Neural cell (in vitro differentiated cells): Measurements from ENCODE around the gene SLAMF1. TPM values are rescaled to one million over a fixed set of nuclear protein-coding genes. Genes with fewer than 3 reads are reported as not detected.

Experiments used
- H2AFZ ChIP-seq: fragments of 200-600, 300-800 bp; sonication (generic), shearing (Covaris generic); 2 replicates; pipeline ENCODE4 v1.6.0; 2014; ENCODE audit warnings: low read depth, mild to moderate bottlenecking, antibody characterized with exemption, low read length, moderate library complexity
- H3F3A ChIP-seq: fragments of 200-600 bp; shearing (Covaris generic); 2 replicates; pipeline ENCODE4 v1.6.1; 2016; ENCODE audit warnings: mild to moderate bottlenecking, moderate library complexity, mixed read lengths, antibody characterized with exemption, low read length; ENCODE audit not compliant: insufficient read depth, poor library complexity, severe bottlenecking
- H3K27ac ChIP-seq: fragments of 200-600, 300-800 bp; sonication (generic), shearing (Covaris generic); 2 replicates; pipeline ENCODE4 v1.5.1; 2014; ENCODE audit warnings: mild to moderate bottlenecking, low read length, moderate library complexity
- H3K27me3 ChIP-seq: fragments of 300-800, 200-600 bp; sonication (generic), shearing (Covaris generic); 2 replicates; pipeline ENCODE4 v1.6.0; 2014; ENCODE audit warnings: mild to moderate bottlenecking, low read depth, low read length, moderate library complexity; ENCODE audit not compliant: insufficient read depth
- H3K36me3 ChIP-seq: fragments of 300-800, 200-600 bp; sonication (generic), shearing (Covaris generic); 2 replicates; pipeline ENCODE4 v1.5.1; 2014; ENCODE audit warnings: mild to moderate bottlenecking, antibody characterized with exemption, low read length, moderate library complexity; ENCODE audit not compliant: insufficient read depth
- H3K4me2 ChIP-seq: fragments of 300-800, 200-600 bp; sonication (generic), shearing (Covaris generic); 2 replicates; pipeline ENCODE4 v1.6.0; 2014; ENCODE audit warnings: mild to moderate bottlenecking, low read length
- H3K4me3 ChIP-seq: fragments of 300-800, 200-600 bp; sonication (generic), shearing (Covaris generic); 2 replicates; pipeline ENCODE4 v1.5.1; 2014; ENCODE audit warnings: mild to moderate bottlenecking, low read length, moderate library complexity
- H3K79me2 ChIP-seq: fragments of 200-600 bp; shearing (Covaris generic); replicated peaks from 2 replicates; pipeline ENCODE4 v1.6.0; 2014; ENCODE audit warnings: mild to moderate bottlenecking, low read length, moderate library complexity; ENCODE audit not compliant: insufficient read depth
- H3K9ac ChIP-seq: fragments of 300-800, 200-600 bp; sonication (generic), shearing (Covaris generic); 2 replicates; pipeline ENCODE4 v1.6.1; 2016; ENCODE audit warnings: mild to moderate bottlenecking, low read length, mixed read lengths
- H3K9me2 ChIP-seq: fragments of 200-600 bp; shearing (Covaris generic); 2 replicates; pipeline ENCODE4 v1.6.1; 2016; ENCODE audit warnings: mild to moderate bottlenecking, low read length, mixed read lengths; ENCODE audit not compliant: insufficient read depth
- H3K9me3 ChIP-seq: fragments of 200-600, 300-800 bp; sonication (generic), shearing (Covaris generic); 2 replicates; pipeline ENCODE4 v1.6.1; 2016; ENCODE audit warnings: mild to moderate bottlenecking, mixed run types, low read length, moderate library complexity, mixed read lengths
- H4K20me1 ChIP-seq: fragments of 200-600 bp; shearing (Covaris generic); 2 replicates; pipeline ENCODE4 v1.6.1; 2016; ENCODE audit warnings: mild to moderate bottlenecking, mixed run types; ENCODE audit not compliant: insufficient read depth
- EP300 ChIP-seq: fragments of 450-650 bp; conservative IDR thresholded peaks from 2 replicates; pipeline ENCODE4 v1.6.1; 2014; ENCODE audit warnings: antibody characterized with exemption, mild to moderate bottlenecking, moderate library complexity; ENCODE audit not compliant: poor library complexity, severe bottlenecking
- EZH2 ChIP-seq: fragments of 200-600, 300-800 bp; shearing (Covaris generic), sonication (generic); IDR thresholded peaks from 2 replicates; pipeline ENCODE4 v1.6.1; 2014; ENCODE audit warnings: antibody characterized with exemption, low read length, borderline replicate concordance, mild to moderate bottlenecking; ENCODE audit not compliant: insufficient read depth, poor library complexity, severe bottlenecking
- MXI1 ChIP-seq: fragments of 450-650 bp; conservative IDR thresholded peaks from 2 replicates; pipeline ENCODE4 v1.6.1; 2014; ENCODE audit warnings: antibody characterized with exemption, mild to moderate bottlenecking; ENCODE audit not compliant: poor library complexity, severe bottlenecking
- POLR2AphosphoS5 ChIP-seq: IDR thresholded peaks from 2 replicates; pipeline ENCODE4 v1.6.1; 2012
- RAD21 ChIP-seq: fragments of 450-650 bp; conservative IDR thresholded peaks from 2 replicates; pipeline ENCODE4 v1.6.1; 2014; ENCODE audit warnings: antibody characterized with exemption, mild to moderate bottlenecking, moderate library complexity
- SMC3 ChIP-seq: fragments of 450-650 bp; conservative IDR thresholded peaks from 2 replicates; pipeline ENCODE4 v1.6.1; 2014; ENCODE audit warnings: antibody characterized with exemption, mild to moderate bottlenecking, moderate library complexity; ENCODE audit not compliant: poor library complexity
- TAF1 ChIP-seq: IDR thresholded peaks from 2 replicates; pipeline ENCODE4 v1.6.1; 2012; ENCODE audit warnings: low read depth
- polyA plus RNA-seq: library from polyadenylated mRNA; depleted of rRNA; stranded (reverse); fragments of >200 nt; gene quantifications from 2 replicates; pipeline ENCODE4 v1.2.3, GENCODE V29; 2014
- TF ChIP-seq, protein P1 (sequence below): IDR thresholded peaks from 2 replicates; pipeline ENCODE4 v1.6.1; 2012; ENCODE audit warnings: borderline replicate concordance
- TF ChIP-seq, protein P2 (sequence below): fragments of 450-650 bp; IDR thresholded peaks from 2 replicates; pipeline ENCODE4 v1.5.1; 2014; ENCODE audit warnings: antibody characterized with exemption, mild to moderate bottlenecking, moderate library complexity; ENCODE audit not compliant: poor library complexity, severe bottlenecking

Gene SLAMF1
- polyA plus RNA-seq, 1 donor from 2014 or later = not detected

DNA sequence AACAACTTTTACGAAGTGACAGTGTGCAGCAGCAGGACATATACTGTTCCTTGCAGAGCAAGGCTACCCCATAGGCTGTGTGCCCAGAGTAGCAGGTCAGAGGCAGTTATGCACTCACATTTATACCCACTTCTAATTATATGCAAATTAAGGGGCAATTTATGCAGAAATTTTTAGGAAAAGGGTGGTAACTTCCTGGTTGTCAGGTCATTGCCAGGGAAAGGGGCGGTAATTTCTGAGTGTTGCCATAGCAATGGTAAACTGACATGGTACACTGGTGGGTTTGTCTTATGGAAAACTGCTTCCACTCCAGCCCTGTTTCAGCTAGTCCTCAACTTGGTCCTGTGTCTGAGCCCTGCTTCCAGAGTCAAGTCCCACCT, 12.0 kb upstream of the SLAMF1 start:
- Histone ChIP-seq H3K9me3 (no peaks in the 10 kb centered on the region), H3K9me2 (no peaks in the 10 kb centered on the region), H3K4me3 (no peak overlapping the region), H3K27me3 (no peaks in the 10 kb centered on the region), H3K36me3 (no peaks in the 10 kb centered on the region), H3K9ac (no peak overlapping the region), H3K27ac (no peak overlapping the region), H3F3A (no peaks in the 10 kb centered on the region), H2AFZ (no peak overlapping the region), H3K4me2 (no peak overlapping the region), H3K79me2 (no peaks in the 10 kb centered on the region), H4K20me1 (no peaks in the 10 kb centered on the region)
- TF ChIP-seq SMC3 (no peak), TAF1 (no peak), RAD21 (no peak), EP300 (no peak), EZH2 (no peak), POLR2AphosphoS5 (no peak), MXI1 (no peak)
- TF ChIP-seq, protein P1, sequence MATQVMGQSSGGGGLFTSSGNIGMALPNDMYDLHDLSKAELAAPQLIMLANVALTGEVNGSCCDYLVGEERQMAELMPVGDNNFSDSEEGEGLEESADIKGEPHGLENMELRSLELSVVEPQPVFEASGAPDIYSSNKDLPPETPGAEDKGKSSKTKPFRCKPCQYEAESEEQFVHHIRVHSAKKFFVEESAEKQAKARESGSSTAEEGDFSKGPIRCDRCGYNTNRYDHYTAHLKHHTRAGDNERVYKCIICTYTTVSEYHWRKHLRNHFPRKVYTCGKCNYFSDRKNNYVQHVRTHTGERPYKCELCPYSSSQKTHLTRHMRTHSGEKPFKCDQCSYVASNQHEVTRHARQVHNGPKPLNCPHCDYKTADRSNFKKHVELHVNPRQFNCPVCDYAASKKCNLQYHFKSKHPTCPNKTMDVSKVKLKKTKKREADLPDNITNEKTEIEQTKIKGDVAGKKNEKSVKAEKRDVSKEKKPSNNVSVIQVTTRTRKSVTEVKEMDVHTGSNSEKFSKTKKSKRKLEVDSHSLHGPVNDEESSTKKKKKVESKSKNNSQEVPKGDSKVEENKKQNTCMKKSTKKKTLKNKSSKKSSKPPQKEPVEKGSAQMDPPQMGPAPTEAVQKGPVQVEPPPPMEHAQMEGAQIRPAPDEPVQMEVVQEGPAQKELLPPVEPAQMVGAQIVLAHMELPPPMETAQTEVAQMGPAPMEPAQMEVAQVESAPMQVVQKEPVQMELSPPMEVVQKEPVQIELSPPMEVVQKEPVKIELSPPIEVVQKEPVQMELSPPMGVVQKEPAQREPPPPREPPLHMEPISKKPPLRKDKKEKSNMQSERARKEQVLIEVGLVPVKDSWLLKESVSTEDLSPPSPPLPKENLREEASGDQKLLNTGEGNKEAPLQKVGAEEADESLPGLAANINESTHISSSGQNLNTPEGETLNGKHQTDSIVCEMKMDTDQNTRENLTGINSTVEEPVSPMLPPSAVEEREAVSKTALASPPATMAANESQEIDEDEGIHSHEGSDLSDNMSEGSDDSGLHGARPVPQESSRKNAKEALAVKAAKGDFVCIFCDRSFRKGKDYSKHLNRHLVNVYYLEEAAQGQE = no peak
- TF ChIP-seq, protein P2, sequence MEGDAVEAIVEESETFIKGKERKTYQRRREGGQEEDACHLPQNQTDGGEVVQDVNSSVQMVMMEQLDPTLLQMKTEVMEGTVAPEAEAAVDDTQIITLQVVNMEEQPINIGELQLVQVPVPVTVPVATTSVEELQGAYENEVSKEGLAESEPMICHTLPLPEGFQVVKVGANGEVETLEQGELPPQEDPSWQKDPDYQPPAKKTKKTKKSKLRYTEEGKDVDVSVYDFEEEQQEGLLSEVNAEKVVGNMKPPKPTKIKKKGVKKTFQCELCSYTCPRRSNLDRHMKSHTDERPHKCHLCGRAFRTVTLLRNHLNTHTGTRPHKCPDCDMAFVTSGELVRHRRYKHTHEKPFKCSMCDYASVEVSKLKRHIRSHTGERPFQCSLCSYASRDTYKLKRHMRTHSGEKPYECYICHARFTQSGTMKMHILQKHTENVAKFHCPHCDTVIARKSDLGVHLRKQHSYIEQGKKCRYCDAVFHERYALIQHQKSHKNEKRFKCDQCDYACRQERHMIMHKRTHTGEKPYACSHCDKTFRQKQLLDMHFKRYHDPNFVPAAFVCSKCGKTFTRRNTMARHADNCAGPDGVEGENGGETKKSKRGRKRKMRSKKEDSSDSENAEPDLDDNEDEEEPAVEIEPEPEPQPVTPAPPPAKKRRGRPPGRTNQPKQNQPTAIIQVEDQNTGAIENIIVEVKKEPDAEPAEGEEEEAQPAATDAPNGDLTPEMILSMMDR = no peak

DNA sequence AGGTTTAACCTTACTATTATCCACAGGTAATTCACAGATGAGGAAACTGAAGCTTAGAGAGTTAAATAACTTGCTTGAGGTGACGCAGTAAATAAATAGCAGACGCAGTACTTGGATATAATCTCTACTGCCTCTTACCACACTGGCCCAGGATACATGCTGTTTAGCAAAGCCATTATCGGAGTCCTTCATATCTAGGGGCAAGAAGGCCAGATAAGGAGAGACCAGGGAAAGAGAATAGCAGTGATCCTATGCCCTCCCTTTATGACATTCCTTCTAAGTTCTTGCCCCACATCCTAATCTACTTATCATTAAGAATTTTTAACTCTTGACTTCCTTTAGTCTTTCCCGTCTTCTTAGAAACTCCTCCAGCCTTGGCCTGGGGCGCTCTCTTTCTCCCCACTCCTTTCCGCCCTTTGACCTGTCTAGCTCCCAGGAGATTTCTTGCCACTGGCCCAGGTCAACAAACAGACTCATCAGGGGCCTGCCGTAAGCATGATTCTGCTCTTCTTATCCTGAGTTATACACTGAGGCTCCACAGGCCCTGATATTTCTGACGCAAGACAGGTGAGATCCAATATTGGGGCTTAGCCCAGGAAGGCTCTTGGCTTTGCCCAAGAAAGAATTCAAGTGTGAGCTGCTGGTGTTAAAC, 11.4 kb upstream of the SLAMF1 start:
- no peaks in the 10 kb centered on the region for H3F3A ChIP-seq
- TF ChIP-seq RAD21 (no peak), EZH2 (no peak), MXI1 (no peak), EP300 (no peak), POLR2AphosphoS5 (no peak), SMC3 (no peak), TAF1 (no peak)
- TF ChIP-seq, protein P2 = no peak
- TF ChIP-seq, protein P1 = no peak
- no peak overlapping the region for H3K27ac ChIP-seq
- H3K9me2 ChIP-seq = no peaks in the 10 kb centered on the region
- no peaks in the 10 kb centered on the region for H3K27me3 ChIP-seq
- no peak overlapping the region for H3K4me2 ChIP-seq
- H3K79me2 ChIP-seq = no peaks in the 10 kb centered on the region
- no peak overlapping the region for H2AFZ ChIP-seq
- no peaks in the 10 kb centered on the region for H4K20me1 ChIP-seq
- no peaks in the 10 kb centered on the region for H3K36me3 ChIP-seq
- H3K9me3 ChIP-seq = no peaks in the 10 kb centered on the region
- no peak overlapping the region for H3K9ac ChIP-seq
- H3K4me3 ChIP-seq = no peak overlapping the region
